Measurements from ENCODE around the gene TCF3. TPM values are rescaled to one million over a fixed set of nuclear protein-coding genes. Genes with fewer than 3 reads are reported as not detected.

The TCF3 gene
- total and polyA plus RNA-seq, 2 of the 8 experiments (the other 6 are each of a cell fraction or from before 2014, with no cell fraction given), result 241 to 348 TPM

- TF ChIP-seq EZH2 (IDR thresholded peaks at IDR 0.05; ENCODE audit: low read depth, low read length, severe bottlenecking), result no peak
These were observed 3.7 kb upstream of the TCF3 start (continued) for GRCh38 chr19:1655987-1656608.

Data from H1 (cell line).